Cardiac fibroblast (primary cell): ENCODE results near the gene MINDY2.

ENCODE experiments used
- DNase-seq, 2 donors: peaks; one replicate each; pipeline versions ENCODE4 v3.0.0 to v3.0.0-alpha.2; 2010; ENCODE audit warnings: low read depth in 2 of 2
- H3K4me3 ChIP-seq, 2 donors: replicated peaks in 1 of 2; 1 replicate in 1 of 2; 2 replicates in 1 of 2; pipeline ENCODE4 v1.5.1; 2011; ENCODE audit warnings: low read depth in 2 of 2, low read length in 2 of 2, mild to moderate bottlenecking in 2 of 2, moderate library complexity in 1 of 2
- CTCF ChIP-seq: IDR thresholded peaks from one replicate; pipeline ENCODE4 v1.5.1; 2011; ENCODE audit warnings: low read depth, mild to moderate bottlenecking, low read length, inconsistent platforms

MINDY2 gene

GRCh38 chr15:58734859-58735258 is 36.2 kb upstream of the MINDY2 start:
- no peak overlapping the region for H3K4me3 ChIP-seq
- DNase-seq, result no peak
- no peak for TF ChIP-seq CTCF

- no peak overlapping the region for H3K4me3 ChIP-seq
- TF ChIP-seq CTCF, result no peak
- DNase-seq, result no peak
Observed at GRCh38 chr15:58736018-58736643, 35.0 kb upstream of the MINDY2 start.

GRCh38 chr15:58737298-58737697 is 33.8 kb upstream of the MINDY2 start:
- H3K4me3 ChIP-seq, result no peak overlapping the region
- TF ChIP-seq CTCF, result no peak
- DNase-seq, result no peak

- no peak overlapping the region for H3K4me3 ChIP-seq
- no peak for TF ChIP-seq CTCF
- DNase-seq, result peak; percentile 61 to 73
Observed at GRCh38 chr15:58738046-58738707, 32.9 kb upstream of the MINDY2 start.

GRCh38 chr15:58740436-58740835 is 30.7 kb upstream of the MINDY2 start:
- no peak for TF ChIP-seq CTCF
- no peak overlapping the region for H3K4me3 ChIP-seq
- no peak for DNase-seq

- no peak for TF ChIP-seq CTCF
- H3K4me3 ChIP-seq, result no peak overlapping the region
- no peak for DNase-seq
Observed at GRCh38 chr15:58741032-58741431, 30.1 kb upstream of the MINDY2 start.
